Retinal pigment epithelial cell (primary cell): Measurements from ENCODE around the gene METTL17.

Experiments
- DNase-seq: peaks from one replicate; pipeline ENCODE4 v3.0.0-alpha.2; 2010; ENCODE audit warnings: low read depth
- H3K4me3 ChIP-seq: 2 replicates; pipeline ENCODE4 v1.5.1; 2011; ENCODE audit warnings: mild to moderate bottlenecking, low read length, control low read depth, moderate library complexity
- CTCF ChIP-seq: conservative IDR thresholded peaks from 2 replicates; pipeline ENCODE4 v1.5.1; 2011; ENCODE audit warnings: low read depth, low read length, control low read depth, inconsistent platforms

METTL17 gene

GRCh38 chr14:21041676-21042433 lies 52.1 kb downstream of the METTL17 start, which contains the start of gene RNASE7:
Gene RNASE7, plus strand, starts transcription at chr14:21042362. Its CDS starts 631 bp downstream, at chr14:21042993.
- H3K4me3 ChIP-seq, result no peak within 1 kb of the TSS
- TF ChIP-seq CTCF, result no peak

GRCh38 chr14:21042918-21043317 lies 53.1 kb downstream of the METTL17 start:
- no peak for DNase-seq

More at GRCh38 chr14:21041676-21042433, 52.1 kb downstream of the METTL17 start, which contains the start of gene RNASE7:
- DNase-seq, result no peak

GRCh38 chr14:21043387-21043973 lies 53.7 kb downstream of the METTL17 start:
- no peak overlapping the region for H3K4me3 ChIP-seq
- TF ChIP-seq CTCF, result no peak
- DNase-seq, result no peak

More at GRCh38 chr14:21042918-21043317, 53.1 kb downstream of the METTL17 start:
- TF ChIP-seq CTCF, result no peak
- no peak overlapping the region for H3K4me3 ChIP-seq

- H3K4me3 ChIP-seq, result no peak overlapping the region
- no peak for TF ChIP-seq CTCF
- no peak for DNase-seq
These were observed 54.3 kb downstream of the METTL17 start for GRCh38 chr14:21043974-21044618.
